ENCODE measurements around the gene ELL. TPM values are rescaled to one million over a fixed set of nuclear protein-coding genes. Genes with fewer than 3 reads are reported as not detected.

The ELL gene
- total RNA-seq, 1 experiment from 2014 or later = 18.6 TPM

DNA sequence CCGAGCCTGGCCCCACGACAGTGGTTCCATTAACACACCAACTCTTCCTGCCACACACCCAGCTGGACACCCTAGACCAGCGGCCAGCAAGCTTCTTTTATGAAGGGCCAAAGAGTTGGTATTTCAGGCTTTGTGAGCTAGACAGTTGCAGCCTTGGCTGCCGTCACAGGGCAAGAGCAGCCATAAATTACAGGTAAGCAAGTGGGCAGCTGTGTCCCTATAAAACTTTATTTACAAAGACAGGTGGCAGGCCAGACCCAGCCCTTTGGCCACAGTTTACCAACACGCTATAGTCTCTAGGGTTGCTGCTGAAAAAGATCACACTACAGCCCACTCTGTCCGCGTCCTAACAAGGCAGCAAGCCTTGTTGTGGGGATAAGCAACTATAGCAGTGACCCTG, 13.3 kb downstream of the ELL start:
- intact Hi-C loops (cut with micrococcal nuclease; ENCODE audit: unreplicated experiment) (no loop called here), in situ Hi-C loops (cut with HindIII; ENCODE audit: low pct_unique_long_range_greater_than_20kb, low sequenced_read_pairs) (no loop called here)
- Histone ChIP-seq H3K27ac (ENCODE audit: low read length) (no peak overlapping the region), H3K4me3 (ENCODE audit: low read depth in 2 of 2, low read length in 2 of 2) (no peak overlapping the region), H3K27me3 (ENCODE audit: control insufficient read depth, insufficient read depth, low read length) (no peaks in the 10 kb centered on the region), H3K4me1 (ENCODE audit: control insufficient read depth, insufficient read depth, low read length) (peaks cover 21% of the 10 kb centered on the region), H3K36me3 (ENCODE audit: control insufficient read depth, insufficient read depth, low read length) (no peaks in the 10 kb centered on the region), H3K9me3 (ENCODE audit: control insufficient read depth, insufficient read depth, low read depth, low read length) (no peaks in the 10 kb centered on the region)
- BruUV-seq (replicated peaks) = no TSS peak
- ChIA-PET CTCF (interaction anchor here (1.5 kb wide), 1 partner anchor 12 kb away, joined by 3 read pairs; no protein-coding TSS in a partner anchor), POLR2A (interaction anchor here (0.8 kb wide), 1 partner anchor 19 kb away, joined by 9 read pairs; no protein-coding TSS in a partner anchor)
- TF ChIP-seq POLR2AphosphoS5 (IDR thresholded peaks at IDR 0.05; ENCODE audit: low read depth, low read length) = no peak
- TF ChIP-seq REST (IDR thresholded peaks at IDR 0.05; ENCODE audit: insufficient read depth in 1 of 2, low read depth in 2 of 2, low read length in 1 of 2) = no peak
- TF ChIP-seq SIN3A (IDR thresholded peaks at IDR 0.05; ENCODE audit: borderline replicate concordance, insufficient read depth, low read depth, low read length) = no peak
- no peak for TF ChIP-seq TCF7L2 (IDR thresholded peaks at IDR 0.05; ENCODE audit: low read depth, low read length)
- TF ChIP-seq CTCF (IDR thresholded peaks at IDR 0.05) = no peak
- ATAC-seq (no peak), DNase-seq (ENCODE audit: low read depth, low spot score) (no peak)

DNA sequence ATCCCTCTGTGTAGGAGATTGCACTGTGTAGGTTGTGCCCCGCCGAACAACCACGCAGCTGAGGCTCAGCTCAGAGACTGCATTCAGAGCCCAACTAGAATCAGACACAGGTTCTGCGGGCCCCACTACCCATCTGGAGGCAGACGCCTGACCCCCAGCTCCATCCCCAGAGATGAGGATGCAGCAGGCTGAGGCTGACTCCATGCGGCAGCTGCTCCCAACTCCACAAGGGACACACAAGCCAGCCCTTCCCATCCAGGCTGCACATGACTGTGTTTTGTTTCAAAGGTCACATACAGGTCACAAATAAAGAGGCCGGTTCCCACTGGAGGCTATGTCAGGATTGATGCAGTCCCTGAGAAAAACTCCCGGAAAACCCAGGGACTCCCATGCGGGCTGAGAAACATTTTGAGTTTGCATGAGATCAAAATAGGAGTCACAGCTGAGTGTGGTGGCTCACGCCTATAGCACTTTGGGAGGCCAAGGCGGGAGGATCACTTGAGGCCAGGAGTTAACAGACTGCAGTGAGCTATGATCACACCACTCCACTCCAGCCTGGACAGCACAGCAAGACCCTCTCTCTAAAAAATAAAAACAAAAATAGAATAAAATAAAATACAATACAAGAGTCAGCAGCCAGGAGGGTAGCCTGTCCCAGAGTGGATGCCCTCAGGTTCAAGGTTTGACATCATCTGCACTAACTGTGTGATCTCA, 14.0 kb downstream of the ELL start:
- in situ Hi-C loops (cut with HindIII; ENCODE audit: low pct_unique_long_range_greater_than_20kb, low sequenced_read_pairs) = no loop called here
- CTCF ChIA-PET = no interaction called here
- H3K36me3 ChIP-seq (ENCODE audit: control insufficient read depth, insufficient read depth, low read length) = no peaks in the 10 kb centered on the region
- POLR2A ChIA-PET = interaction anchor here (0.5 kb wide), 1 partner anchor 14 kb away, joined by 4 read pairs; the partner anchor contains the start of gene ELL
- BruUV-seq (replicated peaks) = no TSS peak
- DNase-seq (ENCODE audit: low read depth, low spot score) = no peak
- TF ChIP-seq POLR2AphosphoS5 (IDR thresholded peaks at IDR 0.05; ENCODE audit: low read depth, low read length) (no peak), REST (IDR thresholded peaks at IDR 0.05; ENCODE audit: insufficient read depth in 1 of 2, low read depth in 2 of 2, low read length in 1 of 2) (no peak), CTCF (IDR thresholded peaks at IDR 0.05) (no peak), SIN3A (IDR thresholded peaks at IDR 0.05; ENCODE audit: borderline replicate concordance, insufficient read depth, low read depth, low read length) (no peak), TCF7L2 (IDR thresholded peaks at IDR 0.05; ENCODE audit: low read depth, low read length) (no peak)
- no peak overlapping the region for H3K4me3 ChIP-seq (ENCODE audit: low read depth in 2 of 2, low read length in 2 of 2)
- peaks cover 21% of the 10 kb centered on the region for H3K4me1 ChIP-seq (ENCODE audit: control insufficient read depth, insufficient read depth, low read length)
- H3K9me3 ChIP-seq (ENCODE audit: control insufficient read depth, insufficient read depth, low read depth, low read length) = no peaks in the 10 kb centered on the region
- no peak for ATAC-seq
- no peak overlapping the region for H3K27ac ChIP-seq (ENCODE audit: low read length)
- no peaks in the 10 kb centered on the region for H3K27me3 ChIP-seq (ENCODE audit: control insufficient read depth, insufficient read depth, low read length)
- intact Hi-C loops (cut with micrococcal nuclease; ENCODE audit: unreplicated experiment) = no loop called here
